ENCODE results near the gene F10.
"Not testable (repeated sequence)": the region's sequence is repeated elsewhere in the genome, so short reads cannot be mapped to it uniquely, and the experiment has no call there.

The F10 gene

DNA sequence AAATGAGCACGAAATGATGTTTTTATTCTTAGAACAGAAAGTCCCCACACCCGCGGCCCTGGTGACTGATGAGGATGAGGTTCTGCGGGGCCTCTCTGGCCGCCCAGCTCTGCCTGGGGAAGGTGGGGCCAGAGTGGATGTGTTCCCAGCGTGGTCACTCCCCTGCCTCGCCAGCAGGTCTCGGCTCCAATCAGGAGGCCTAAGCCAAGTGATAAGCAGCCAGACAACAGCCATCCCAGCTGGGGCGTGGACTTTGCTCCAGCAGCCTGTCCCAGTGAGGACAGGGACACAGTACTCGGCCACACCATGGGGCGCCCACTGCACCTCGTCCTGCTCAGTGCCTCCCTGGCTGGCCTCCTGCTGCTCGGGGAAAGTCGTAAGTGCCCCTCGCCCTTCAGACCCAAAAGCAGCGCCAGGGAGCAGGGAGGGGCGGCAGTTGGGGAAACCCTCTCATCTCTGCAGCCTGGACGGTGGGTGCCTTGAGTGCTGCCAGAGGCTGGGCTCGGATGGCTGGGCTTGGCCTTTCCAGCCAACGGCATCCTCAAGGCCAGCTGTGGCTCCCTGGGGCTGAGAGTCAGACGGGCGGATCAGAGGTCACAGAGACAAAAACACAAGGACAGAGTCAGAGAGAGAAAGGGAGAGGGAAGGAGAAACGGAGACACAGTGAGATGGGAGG lies at the start of gene F10:
Gene F10 (plus strand): TSS at position 250 of the 676 bp plus-strand sequence. CDS start 57 bp downstream, at position 307.
- DNase-seq = no peak

DNA sequence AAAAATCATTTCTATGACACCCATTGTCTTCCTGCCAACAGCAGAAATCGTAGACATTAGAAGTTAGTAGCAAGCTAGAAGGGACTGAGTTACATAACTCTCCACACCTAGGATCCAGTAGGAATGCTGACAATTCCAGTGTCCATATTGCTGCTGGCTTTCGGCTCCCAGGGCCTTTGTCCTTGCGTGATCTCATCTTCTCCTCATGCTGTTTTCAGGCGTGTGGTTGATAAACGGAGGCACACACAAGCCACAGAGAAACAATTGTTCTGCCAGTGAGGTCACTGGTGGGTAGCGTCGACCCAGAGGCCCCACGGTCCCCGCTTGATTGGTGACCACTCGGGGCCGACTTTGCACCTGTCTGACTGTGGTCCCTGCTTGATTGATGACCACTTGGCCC lies 48.7 kb upstream of the F10 start:
- DNase-seq = no peak

DNA sequence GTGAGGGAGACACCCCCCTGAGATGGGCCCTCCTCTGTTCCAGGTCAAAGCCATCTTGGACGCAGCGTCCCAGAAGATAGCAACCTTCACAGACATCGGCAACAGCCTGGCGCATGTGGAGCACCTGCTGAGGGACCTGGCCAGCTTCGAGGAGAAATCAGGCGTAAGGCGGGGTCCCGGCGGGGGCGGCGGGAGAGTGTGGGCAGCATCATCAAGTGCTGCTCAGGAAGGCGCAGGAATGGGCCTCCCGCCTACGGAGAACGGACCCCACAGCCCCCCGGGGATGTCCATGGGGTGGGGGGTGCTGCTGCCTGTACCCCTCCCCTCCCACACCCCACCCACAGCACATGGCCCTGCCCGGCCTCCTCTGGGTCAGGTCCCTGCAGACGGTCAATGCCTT lies 48.2 kb upstream of the F10 start:
- DNase-seq = no peak

DNA sequence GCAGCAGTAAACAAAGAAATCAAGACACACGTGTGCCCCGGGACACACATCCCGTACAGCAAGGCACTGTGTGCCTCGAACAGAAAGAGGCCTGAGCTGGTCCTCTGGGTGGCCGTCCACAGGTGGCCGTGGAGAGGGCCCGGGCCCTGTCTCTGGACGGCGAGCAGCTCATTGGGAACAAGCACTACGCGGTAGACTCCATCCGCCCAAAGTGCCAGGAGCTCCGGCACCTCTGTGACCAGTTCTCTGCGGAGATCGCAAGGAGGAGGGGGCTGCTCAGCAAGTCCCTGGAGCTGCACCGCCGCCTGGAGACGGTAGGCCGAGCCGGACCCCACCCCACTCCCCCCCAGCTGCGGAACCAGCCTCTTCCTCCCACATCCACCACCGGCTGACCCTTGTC lies 47.7 kb upstream of the F10 start:
- DNase-seq = no peak

DNA sequence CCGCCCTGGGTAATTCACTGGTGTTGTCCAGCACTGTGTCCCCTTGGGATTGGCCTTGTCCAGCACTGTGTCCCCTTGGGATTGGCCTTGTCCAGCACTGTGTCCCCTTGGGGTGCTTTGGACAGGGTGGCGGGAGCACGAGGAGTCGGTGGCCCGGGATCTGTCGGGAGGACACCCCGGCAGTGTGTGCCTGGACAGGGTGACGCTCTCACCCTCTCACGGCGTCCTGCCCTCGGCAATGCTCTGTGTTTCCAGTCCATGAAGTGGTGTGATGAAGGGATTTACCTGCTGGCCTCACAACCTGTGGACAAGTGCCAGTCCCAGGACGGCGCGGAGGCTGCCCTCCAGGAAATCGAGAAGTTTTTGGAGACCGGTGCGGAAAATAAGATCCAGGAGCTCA lies 46.9 kb upstream of the F10 start:
- no peak for DNase-seq

DNA sequence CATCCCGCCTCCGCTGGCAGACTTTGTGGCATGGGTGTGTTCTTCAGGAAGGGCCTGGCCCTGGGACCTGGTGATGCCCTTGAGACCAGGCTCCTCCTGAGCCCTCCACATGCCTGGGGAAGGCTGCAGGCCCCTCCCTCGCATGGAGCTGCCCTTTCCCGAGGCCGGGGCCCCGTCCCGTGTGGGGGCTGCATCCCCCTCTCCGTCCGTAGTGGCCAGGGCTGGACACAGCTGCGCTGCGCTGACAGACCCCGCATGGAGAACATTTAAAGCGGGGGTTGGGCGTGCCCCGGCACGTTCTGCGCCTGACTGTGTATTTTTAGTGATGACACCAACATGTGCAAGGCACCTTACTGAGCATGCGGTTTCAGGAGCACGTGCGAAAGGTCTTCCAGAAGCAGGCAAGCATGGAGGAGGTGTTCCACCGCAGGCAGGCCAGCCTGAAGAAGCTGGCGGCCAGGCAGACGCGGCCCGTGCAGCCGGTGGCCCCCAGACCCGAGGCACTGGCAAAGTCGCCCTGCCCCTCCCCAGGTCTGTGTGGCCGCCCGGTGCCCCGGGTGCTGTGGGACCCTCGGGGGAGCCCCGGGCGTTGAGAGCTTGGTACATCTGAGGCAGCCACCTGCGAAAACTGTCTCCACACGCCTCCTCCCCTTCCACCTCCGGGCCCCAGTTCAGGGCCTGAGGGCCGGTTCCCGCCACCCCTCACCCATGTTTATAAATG lies 45.8 kb upstream of the F10 start:
- DNase-seq = no peak

DNA sequence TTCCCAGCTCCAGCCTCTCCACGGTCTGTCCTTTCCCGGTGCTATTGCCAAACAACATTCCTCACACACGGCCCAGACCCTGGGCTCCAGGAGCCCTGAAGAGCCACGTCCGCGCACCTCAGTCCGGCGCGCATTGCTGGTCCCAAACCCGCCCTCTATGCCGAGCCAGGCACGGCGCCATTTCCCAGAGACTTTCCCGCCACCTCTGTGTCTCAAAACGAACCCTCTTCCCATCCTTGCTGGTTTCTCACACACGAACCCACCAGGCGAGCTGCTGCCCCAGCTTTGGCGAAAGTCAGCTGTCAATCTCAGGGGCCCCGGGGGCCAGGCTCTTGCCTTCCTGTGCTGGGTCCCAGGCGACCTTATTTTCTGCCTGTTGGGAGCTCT lies 45.0 kb upstream of the F10 start:
- no peak for DNase-seq

DNA sequence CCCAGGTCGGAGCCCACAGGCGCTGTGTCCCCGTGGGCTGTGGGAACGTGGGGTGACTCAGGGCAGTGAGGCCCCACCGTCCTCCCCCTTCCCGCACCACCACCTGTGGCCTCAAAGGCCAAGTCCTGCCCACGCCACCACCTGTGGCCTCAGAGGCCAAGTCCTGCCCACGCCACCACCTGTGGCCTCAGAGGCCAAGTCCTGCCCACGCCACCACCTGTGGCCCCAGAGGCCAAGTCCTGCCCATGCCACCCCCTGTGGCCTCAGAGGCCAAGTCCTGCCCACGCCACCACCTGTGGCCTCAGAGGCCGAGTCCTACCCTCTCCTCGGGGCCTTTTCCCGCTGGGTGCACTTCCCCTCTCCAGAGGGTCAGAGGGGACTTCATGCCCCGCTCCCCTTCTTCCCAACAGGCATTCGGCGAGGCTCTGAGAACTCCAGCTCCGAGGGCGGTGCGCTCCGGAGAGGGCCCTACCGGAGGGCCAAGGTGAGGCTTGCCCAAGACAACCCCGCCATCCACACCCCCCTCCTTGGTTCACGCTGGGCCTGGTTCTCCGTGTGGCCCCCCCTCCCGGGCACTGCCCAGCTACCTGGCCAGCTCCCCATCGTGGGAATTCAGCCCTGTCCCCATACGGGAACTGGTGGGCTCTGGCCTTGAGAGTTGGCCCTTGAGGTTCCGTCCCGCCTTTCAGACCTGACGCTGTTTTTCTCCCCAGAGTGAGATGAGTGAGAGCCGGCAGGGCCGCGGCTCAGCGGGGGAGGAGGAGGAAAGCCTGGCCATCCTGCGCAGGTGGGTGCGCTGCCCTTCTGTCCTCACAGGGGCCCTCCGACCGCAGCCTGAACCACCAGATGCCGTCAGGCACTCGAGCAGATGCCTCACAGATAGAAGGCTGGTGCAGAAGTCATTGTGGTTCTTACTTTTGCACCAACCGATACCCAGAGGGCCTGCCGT lies 44.4 kb upstream of the F10 start:
- no peak for DNase-seq

DNA sequence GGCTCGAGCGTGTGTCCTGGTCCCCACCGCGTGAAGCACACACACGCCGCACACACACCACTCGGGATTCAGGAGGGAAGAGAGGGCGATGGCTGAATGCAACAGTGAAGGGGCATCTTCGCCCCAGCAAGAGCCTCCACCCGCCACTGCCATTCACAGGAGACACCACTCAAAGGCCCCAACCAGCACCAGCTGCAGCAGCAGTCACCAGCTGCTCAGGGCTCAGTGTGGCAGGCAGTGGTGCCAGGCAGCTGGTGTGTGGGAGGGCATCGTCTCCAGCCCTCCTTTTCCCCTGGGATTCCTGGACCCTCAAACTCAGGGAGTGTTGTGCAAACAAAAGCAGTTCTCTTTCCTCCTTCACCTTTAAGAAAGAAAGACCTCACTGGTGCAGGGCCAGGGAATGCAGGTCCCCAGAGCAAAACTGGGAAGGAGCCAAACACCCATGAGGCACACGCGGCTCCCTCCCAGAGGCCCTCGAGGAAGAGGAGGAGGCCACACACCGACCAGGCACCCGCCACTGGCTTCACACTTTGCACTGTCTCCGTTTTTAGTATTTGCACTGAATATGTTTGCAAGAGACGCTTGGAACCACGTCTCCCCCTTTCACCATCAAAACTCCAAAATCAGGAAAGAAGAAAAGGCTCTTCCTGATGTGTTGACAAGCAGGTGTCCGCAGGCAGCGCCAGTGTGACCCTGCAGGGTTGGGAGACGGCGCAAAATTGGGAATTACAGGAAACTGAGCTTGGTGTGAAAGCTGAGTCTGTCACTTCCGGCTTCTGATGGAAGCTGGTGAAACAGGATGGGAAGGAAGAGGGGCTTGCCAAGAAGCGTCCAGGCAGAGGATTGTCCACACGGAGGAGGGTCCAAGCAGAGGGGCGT lies 43.5 kb upstream of the F10 start:
- DNase-seq = no peak

DNA sequence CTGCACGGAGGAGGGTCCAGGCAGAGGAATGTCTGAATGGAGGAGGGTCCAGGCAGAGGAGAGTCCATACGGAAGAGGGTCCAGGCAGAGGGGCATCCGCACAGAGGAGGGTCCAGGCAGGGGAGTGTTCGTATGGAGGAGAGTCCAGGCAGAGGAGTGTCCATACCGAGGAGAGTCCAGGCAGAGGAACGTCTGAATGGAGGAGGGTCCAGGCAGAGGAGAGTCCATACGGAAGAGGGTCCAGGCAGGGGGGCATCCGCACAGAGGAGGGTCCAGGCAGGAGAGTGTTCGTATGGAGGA lies 42.9 kb upstream of the F10 start:
- not testable (repeated sequence) for DNase-seq

DNA sequence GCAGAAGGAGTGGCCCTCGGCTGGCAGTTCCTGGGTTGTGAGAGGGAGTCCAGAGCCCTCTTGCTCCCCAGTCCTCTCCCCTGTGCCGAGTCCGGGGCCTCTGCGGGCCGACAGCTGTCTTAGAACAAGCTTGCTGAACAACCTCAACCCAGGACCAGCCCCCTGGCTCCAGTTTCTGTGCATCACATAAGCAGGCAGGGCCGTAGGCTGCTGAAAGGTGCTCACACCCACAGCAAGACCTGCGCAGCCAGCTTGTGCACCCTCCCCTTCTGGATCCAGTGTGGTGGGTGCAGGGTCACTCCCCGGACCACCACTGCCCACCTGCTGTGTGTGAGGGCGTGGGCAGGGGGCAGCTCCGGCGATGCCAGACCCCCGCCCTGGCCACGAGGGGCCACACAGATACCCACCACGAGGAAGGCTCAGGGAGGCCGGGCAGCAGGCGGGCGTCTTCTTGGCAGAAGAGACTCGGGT lies 42.2 kb upstream of the F10 start:
- DNase-seq = no peak

DNA sequence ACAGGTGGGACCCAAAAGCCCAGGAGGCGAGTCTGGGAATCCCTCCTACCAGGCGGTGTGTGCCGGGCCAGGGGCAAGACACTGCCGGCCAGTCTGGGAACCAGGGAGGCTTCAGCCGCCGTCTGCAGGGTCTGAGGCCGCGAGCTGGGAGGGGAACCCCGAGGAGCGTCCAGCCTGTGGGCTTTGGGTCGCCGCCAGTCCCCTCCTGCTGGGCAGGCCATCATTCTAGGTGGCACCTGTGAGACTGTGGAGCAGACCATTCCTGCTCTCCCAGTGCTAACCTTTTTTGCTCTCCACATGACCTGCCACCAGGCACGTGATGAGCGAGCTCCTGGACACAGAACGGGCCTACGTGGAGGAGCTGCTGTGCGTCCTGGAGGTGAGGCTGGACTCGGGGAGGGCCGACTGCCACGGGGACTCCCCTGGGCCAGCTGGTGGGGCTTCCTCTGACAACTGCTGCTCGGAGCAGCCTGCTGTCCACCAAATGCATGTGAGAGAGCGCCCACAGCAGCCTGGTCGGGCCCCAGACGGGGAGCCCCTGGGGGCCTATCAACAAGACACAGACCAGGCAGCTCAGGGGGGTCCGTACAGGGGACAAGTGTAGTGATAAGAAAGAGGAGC lies 41.6 kb upstream of the F10 start:
- no peak for DNase-seq

DNA sequence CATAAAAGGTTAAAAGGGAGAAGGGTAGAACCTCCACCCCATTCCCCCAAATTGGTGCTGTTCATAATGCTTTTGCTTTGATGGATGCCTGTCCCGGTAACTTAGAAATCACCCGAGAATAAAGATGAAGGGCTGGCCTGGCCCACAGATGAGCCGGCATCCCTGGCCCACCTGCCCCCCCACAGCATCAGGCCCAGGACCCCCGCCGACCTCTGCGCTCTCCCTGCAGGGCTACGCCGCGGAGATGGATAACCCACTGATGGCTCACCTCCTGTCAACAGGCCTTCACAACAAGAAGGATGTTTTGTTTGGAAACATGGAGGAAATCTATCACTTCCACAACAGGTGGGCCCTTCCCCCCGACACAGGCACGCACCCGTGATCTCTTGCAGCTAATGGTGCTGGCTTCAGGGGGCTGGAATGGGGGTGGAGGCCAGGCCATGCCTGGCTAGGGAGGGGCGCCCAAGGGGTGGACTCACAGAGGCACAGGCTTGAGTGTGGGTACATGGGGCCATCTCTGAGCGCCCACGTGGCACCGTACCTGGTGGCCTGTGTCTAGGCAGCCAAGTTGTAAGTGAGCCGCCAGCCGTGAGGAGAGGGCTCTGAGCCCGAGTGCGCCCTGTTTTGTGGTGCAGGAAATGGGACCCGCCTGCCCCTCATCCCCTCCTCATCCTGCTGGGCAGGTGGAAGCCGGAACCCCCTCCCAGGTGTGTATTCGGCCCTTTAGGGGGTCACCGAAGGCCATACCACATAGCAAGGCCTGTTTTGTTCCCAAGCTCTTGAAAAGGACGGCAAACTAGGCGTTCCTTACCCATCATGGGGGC lies 40.2 kb upstream of the F10 start:
- DNase-seq = no peak

DNA sequence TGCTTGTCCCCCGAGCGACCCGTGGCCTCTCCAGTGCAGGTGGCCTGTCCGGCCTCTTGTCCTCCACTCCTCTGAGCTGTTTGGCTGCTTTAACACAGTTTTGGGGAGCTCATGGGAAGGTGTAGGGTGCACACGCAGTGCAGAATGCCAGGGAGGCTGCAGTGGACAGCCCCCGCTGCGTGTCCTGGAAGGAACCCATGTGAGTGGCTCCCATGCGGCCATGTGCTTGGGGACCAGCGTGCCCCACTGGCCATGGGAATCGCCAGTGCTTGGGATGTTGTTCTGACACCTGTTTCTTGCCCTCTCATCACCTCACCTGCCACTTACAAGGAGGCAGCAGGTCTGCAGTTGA lies 39.6 kb upstream of the F10 start:
- no peak for DNase-seq

DNA sequence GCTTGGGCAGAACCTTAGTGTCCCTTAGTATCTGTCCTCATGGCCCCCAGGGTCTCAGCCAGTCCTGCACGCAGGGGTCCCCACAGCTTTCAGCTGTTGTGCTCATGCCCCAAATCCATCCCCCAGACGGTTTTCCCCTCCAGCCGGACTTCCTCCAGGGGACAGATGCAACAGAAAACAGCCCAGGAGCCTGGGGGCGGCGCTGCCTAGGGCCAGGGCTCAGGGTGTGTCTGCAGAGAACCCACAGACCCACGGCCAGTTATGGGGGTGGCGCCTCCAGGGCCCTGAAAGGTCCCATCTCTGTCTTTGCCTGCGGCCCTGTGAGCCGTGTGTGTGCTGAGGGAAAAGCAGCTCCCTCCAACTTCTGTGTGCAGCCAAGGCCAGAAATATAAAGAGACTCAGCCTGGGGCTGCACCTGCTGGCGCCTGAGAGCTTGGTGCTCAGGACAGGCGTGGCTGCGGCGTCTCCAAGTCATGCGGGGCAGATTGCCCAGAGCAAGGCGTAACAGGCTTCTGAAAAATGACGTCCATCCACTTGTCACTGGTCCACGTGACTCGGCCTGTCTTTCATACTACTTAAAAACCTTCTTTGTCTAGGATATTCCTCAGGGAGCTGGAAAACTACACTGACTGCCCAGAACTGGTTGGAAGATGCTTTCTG lies 39.1 kb upstream of the F10 start:
- DNase-seq = no peak

DNA sequence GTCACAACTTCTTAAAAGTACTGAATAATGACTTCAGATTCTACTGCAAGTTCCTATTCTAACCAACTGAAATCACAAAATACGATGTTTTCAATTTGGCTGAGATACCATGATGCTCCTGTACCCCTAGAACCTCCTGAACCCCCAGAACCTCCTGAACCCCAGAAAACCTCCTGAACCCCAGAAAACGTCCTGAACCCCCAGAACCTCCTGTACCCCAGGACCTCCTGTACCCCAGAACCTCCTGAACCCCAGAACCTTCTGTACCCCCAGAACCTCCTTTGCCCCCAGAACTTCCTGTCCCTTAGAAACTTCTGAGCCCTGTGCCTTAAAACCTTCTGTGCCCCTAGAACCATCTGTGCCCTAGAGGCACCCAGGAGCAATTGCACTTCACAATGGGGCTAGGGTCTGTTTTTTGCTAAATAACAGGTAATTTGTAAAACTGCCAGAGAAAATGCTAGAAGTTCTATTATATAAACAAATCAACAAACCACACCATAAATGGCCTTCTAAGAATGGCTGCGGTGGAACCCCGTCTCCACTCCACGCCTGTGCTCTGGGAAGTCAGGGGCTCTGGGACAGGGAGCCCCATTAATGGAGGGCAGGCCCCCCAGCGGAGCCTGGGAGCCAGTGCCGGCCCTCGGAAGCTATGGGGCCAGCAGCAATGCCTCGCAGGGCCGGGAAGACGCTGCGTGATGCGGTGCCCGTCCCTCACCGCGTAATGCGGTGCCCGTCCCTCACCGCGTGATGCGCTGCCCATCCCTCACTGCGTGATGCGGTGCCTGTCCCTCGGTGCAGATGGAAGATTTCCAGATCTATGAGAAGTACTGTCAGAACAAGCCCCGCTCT lies 38.3 kb upstream of the F10 start:
- DNase-seq = no peak

DNA sequence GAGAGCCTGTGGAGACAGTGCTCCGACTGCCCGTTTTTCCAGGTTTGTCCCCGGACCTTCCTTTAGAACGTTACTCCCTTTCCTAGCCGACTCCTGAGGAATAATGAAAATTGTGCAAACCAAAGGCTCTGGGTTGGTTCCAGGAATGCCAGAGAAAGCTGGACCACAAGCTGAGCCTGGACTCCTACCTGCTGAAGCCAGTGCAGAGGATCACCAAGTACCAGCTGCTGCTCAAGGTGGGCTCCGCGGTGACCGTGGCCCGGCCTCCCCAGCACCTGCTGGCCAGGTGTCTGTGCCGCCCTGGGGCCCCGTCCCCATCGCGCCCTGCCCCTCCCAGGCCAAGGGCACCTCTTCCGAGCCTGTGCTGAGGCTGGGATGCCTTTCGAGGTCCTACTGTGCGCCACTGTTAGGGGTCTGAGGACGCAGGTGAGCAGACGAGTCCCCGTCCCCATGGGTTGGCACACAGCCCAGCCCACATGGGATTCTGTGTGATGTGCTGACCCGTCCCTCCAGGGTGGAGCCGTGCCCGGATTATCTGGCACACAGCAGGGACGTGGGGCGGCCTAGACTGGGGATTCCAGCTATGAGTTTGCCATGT lies 37.6 kb upstream of the F10 start:
- no peak for DNase-seq

DNA sequence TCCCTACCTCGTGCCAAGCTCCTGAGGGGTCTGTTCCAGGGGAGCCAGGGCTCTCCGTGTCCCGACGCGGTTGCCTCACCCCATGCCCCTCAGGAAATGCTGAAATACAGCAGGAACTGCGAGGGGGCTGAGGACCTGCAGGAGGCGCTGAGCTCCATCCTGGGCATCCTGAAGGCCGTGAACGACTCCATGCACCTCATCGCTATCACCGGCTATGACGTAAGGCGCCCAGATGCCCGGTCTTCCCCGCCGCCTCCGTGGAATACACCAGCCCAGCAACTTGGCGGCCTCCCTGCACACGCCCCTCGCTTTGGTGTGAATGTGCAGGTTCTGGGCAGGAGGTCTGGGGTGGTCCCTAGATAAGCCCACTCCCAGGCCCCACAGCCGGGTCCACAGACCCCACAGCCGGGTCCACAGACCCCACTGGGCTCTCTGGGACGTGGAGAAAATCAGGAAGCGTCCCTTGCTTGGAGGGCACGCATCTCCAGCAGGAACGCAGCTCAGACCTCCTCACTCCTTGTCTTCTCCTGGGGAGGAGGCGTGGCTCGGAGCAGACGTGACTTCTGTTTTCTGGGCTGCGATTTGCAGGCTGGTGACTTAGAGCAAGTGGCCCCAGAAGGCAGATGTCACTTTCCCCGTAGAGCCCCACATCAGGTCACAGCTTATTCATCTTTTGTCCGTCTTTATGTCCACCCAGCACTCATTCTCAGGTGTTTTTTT lies 36.4 kb upstream of the F10 start:
- no peak for DNase-seq

Data from CD4-positive, alpha-beta T cell treated with Interferon alpha-2 for 1 hour (primary cell).